Stimulated activated CD8-positive, alpha-beta memory T cell treated with anti-CD3 and anti-CD28 coated beads, Interleukin-4, amount 100 ng/mL, for 48 hours (primary cell): ENCODE data around the gene TAF8.

ENCODE experiments used
- DNase-seq: peaks from one replicate; pipeline ENCODE4 v3.0.0-alpha.2; 2020

Gene TAF8

GRCh38 chr6:42100029-42100901 is 49.9 kb downstream of the TAF8 start:
- DNase-seq: peak; percentile 74

- no peak for DNase-seq
Measured at GRCh38 chr6:42101186-42101657, 50.9 kb downstream of the TAF8 start.

- no peak for DNase-seq
Measured at GRCh38 chr6:42103216-42103615, 52.9 kb downstream of the TAF8 start.

GRCh38 chr6:42103753-42104094 is 53.4 kb downstream of the TAF8 start:
- DNase-seq: no peak

GRCh38 chr6:42104095-42104803 is 53.9 kb downstream of the TAF8 start:
- DNase-seq: peak; percentile 88

GRCh38 chr6:42104804-42105125 is 54.4 kb downstream of the TAF8 start:
- no peak for DNase-seq

GRCh38 chr6:42105156-42105648 is 54.9 kb downstream of the TAF8 start:
- DNase-seq: no peak

- no peak for DNase-seq
Measured at GRCh38 chr6:42105709-42106108, 55.4 kb downstream of the TAF8 start.

GRCh38 chr6:42106112-42107023 is 56.0 kb downstream of the TAF8 start:
- DNase-seq: no peak

GRCh38 chr6:42108071-42108470 is 57.7 kb downstream of the TAF8 start:
- no peak for DNase-seq

GRCh38 chr6:42110683-42111082 is 60.4 kb downstream of the TAF8 start:
- DNase-seq: no peak

- no peak for DNase-seq
Measured at GRCh38 chr6:42112351-42112750, 62.0 kb downstream of the TAF8 start.

- no peak for DNase-seq
Measured at GRCh38 chr6:42113936-42114636, 63.8 kb downstream of the TAF8 start.

GRCh38 chr6:42117843-42118161 is 67.5 kb downstream of the TAF8 start:
- no peak for DNase-seq

- DNase-seq: no peak
Measured at GRCh38 chr6:42118162-42119001, 68.1 kb downstream of the TAF8 start.

- DNase-seq: no peak
Measured at GRCh38 chr6:42120895-42121865, 70.9 kb downstream of the TAF8 start.

GRCh38 chr6:42123379-42124103 is 73.2 kb downstream of the TAF8 start:
- DNase-seq: no peak

- DNase-seq: no peak
Measured at GRCh38 chr6:42124223-42124836, 74.0 kb downstream of the TAF8 start.

- no peak for DNase-seq
Measured at GRCh38 chr6:42125231-42125630, 74.9 kb downstream of the TAF8 start.
